Chondrocyte (in vitro differentiated cells): Measurements from ENCODE around the gene BEND4. TPM values are rescaled to one million over a fixed set of nuclear protein-coding genes. Genes with fewer than 3 reads are reported as not detected.
A peak's percentile ranks its signal among the peaks of the same experiment; 100 is the strongest.
"Not testable (repeated sequence)": the region's sequence is repeated elsewhere in the genome, so short reads cannot be mapped to it uniquely, and the experiment has no call there.

ENCODE experiments used
- DNase-seq: peaks from one replicate; pipeline ENCODE4 v3.0.0; 2021; ENCODE audit warnings: mixed read lengths, low spot score
- H3K27ac Mint-ChIP-seq: one replicate; pipeline ENCODE4 v1.8.0; 2021; ENCODE audit warnings: mild to moderate bottlenecking, moderate library complexity, mixed read lengths; ENCODE audit not compliant: unreplicated experiment
- H3K27me3 Mint-ChIP-seq: 2 replicates; pipeline ENCODE4 v1.8.0; 2021; ENCODE audit warnings: low read depth, mixed read lengths
- H3K36me3 Mint-ChIP-seq: 2 replicates; pipeline ENCODE4 v1.8.0; 2021; ENCODE audit warnings: low read depth, mixed read lengths
- H3K4me1 Mint-ChIP-seq: 2 replicates; pipeline ENCODE4 v1.8.0; 2021; ENCODE audit warnings: low read depth, mild to moderate bottlenecking, mixed read lengths
- H3K4me3 Mint-ChIP-seq: one replicate; pipeline ENCODE4 v1.8.0; 2021; ENCODE audit warnings: mild to moderate bottlenecking, moderate library complexity, mixed read lengths; ENCODE audit not compliant: unreplicated experiment
- H3K9me3 Mint-ChIP-seq: 2 replicates; pipeline ENCODE4 v1.8.0; 2021; ENCODE audit warnings: low read depth, mixed read lengths
- CTCF ChIP-seq: fragments of 200-600 bp; sonication (generic); IDR thresholded peaks from 2 replicates; pipeline ENCODE4 v1.5.0; 2021; ENCODE audit warnings: antibody characterized with exemption, mild to moderate bottlenecking, moderate library complexity
- long read RNA-seq: library from polyadenylated mRNA; stranded (forward); transcript quantifications from one replicate; pipeline ENCODE4 v2.0.0, GENCODE V29; 2021
- total RNA-seq: library from RNA; stranded (reverse); gene quantifications from 3 replicates; pipeline ENCODE4 v1.2.1, GENCODE V29; 2021

The BEND4 gene
- not detected in 3 replicates for total RNA-seq
- long read RNA-seq, result 0 reads

- Mint-ChIP-seq H3K27me3 (peaks cover 64% of the 10 kb centered on the region), H3K27ac (no peak within 1 kb of the TSS), H3K4me1 (peaks cover 20% of the 10 kb centered on the region), H3K4me3 (peak within 1 kb of the TSS; percentile 53), H3K36me3 (peaks cover 4% of the 10 kb centered on the region), H3K9me3 (no peaks in the 10 kb centered on the region)
- no peak for TF ChIP-seq CTCF
- no peak for DNase-seq
Measured at GRCh38 chr4:42152507-42153504, at the start of gene BEND4. BEND4 (minus strand) TSS chr4:42152655; CDS start chr4:42152143, 512 bp downstream.

GRCh38 chr4:42197341-42197740 is 44.9 kb upstream of the BEND4 start:
- Mint-ChIP-seq H3K4me1 (no peaks in the 10 kb centered on the region), H3K4me3 (no peak overlapping the region), H3K9me3 (peaks cover 10% of the 10 kb centered on the region), H3K27ac (no peak overlapping the region), H3K36me3 (no peaks in the 10 kb centered on the region), H3K27me3 (peaks cover 1% of the 10 kb centered on the region)
- no peak for TF ChIP-seq CTCF
- DNase-seq, result no peak

- no peak for DNase-seq
- no peaks in the 10 kb centered on the region for H3K4me1 Mint-ChIP-seq
- H3K27me3 Mint-ChIP-seq, result no peaks in the 10 kb centered on the region
- no peaks in the 10 kb centered on the region for H3K36me3 Mint-ChIP-seq
- no peak overlapping the region for H3K4me3 Mint-ChIP-seq
- no peak for TF ChIP-seq CTCF
- peaks cover 11% of the 10 kb centered on the region for H3K9me3 Mint-ChIP-seq
- H3K27ac Mint-ChIP-seq, result no peak overlapping the region
Measured at GRCh38 chr4:42172921-42173320, 20.5 kb upstream of the BEND4 start.

- DNase-seq, result no peak
- Mint-ChIP-seq H3K27me3 (no peaks in the 10 kb centered on the region), H3K4me1 (no peaks in the 10 kb centered on the region), H3K36me3 (no peaks in the 10 kb centered on the region), H3K4me3 (no peak overlapping the region), H3K9me3 (peaks cover 6% of the 10 kb centered on the region), H3K27ac (no peak overlapping the region)
- no peak for TF ChIP-seq CTCF
Measured at GRCh38 chr4:42172128-42172790, 19.8 kb upstream of the BEND4 start.

- Mint-ChIP-seq H3K4me3 (no peak overlapping the region), H3K27me3 (no peaks in the 10 kb centered on the region), H3K36me3 (no peaks in the 10 kb centered on the region), H3K9me3 (peaks cover 5% of the 10 kb centered on the region), H3K27ac (no peak overlapping the region), H3K4me1 (no peaks in the 10 kb centered on the region)
- TF ChIP-seq CTCF, result no peak
- DNase-seq, result no peak
Measured at GRCh38 chr4:42167709-42168108, 15.3 kb upstream of the BEND4 start.

GRCh38 chr4:42166186-42166585 is 13.7 kb upstream of the BEND4 start:
- not testable (repeated sequence) for H3K27ac Mint-ChIP-seq, H3K9me3 Mint-ChIP-seq, H3K4me1 Mint-ChIP-seq, H3K4me3 Mint-ChIP-seq, H3K27me3 Mint-ChIP-seq, H3K36me3 Mint-ChIP-seq, DNase-seq
